ENCODE measurements around the gene NIFK.

Gene NIFK

DNA sequence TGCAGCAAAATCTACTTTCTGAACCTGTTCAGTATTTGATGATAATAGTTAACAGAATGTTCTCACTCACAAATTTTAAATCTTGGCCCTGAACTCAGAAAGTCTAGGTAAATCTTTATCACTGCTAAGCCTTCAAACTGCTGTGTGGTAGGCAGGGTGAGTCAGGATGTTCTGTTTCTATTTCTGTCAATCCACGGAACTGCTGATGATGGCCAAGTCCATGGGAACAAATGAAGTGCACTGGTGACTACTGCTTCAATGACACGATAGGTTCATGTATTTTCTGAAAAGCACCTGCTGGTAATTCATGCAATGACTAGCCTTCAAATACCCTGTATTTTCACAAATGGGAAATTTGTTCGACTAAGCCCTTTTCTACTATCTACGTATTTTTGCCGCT lies 14.2 kb downstream of the NIFK start:
- TF ChIP-seq, protein P1, sequence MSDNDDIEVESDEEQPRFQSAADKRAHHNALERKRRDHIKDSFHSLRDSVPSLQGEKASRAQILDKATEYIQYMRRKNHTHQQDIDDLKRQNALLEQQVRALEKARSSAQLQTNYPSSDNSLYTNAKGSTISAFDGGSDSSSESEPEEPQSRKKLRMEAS (IDR thresholded peaks at IDR 0.05): no peak
- TF ChIP-seq CEBPB (IDR thresholded peaks at IDR 0.05) (no peak), EGR1 (IDR thresholded peaks at IDR 0.05) (no peak), USF1 (IDR thresholded peaks at IDR 0.05) (no peak), NFIC (IDR thresholded peaks at IDR 0.05) (no peak), TAF1 (IDR thresholded peaks at IDR 0.05; ENCODE audit: low read depth) (no peak), YY1 (IDR thresholded peaks at IDR 0.05; ENCODE audit: low read depth) (no peak), ZBTB7A (IDR thresholded peaks at IDR 0.05; ENCODE audit: low read depth) (no peak)

DNA sequence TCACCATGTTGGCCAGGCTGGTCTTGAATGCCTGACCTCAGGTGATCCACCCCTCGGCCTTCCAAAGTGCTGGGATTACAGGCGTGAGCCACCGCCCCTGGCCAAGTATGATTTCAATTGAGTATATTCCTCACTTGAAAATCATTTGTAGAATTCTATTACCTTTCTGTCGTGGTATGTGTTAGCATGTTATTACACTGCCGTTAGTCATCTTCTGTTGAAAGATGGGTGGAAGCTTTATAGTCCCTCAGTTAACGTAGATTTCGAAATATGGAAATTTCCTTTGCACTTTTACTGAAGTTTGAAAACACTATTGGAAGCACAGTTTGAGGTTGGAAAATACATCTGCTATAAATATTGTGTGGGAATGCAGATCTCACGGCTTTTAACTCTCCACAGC lies 14.7 kb downstream of the NIFK start:
- no peak for TF ChIP-seq TEAD4 (IDR thresholded peaks at IDR 0.05)
- no peak for TF ChIP-seq TAF1 (IDR thresholded peaks at IDR 0.05; ENCODE audit: low read depth)
- no peak for TF ChIP-seq CREB1 (IDR thresholded peaks at IDR 0.05; ENCODE audit: low read depth)
- no peak for TF ChIP-seq YY1 (IDR thresholded peaks at IDR 0.05; ENCODE audit: low read depth)
- no peak for TF ChIP-seq FOXM1 (IDR thresholded peaks at IDR 0.05; ENCODE audit: borderline replicate concordance, low read depth)
- TF ChIP-seq EGR1 (IDR thresholded peaks at IDR 0.05): no peak
- no peak for TF ChIP-seq USF1 (IDR thresholded peaks at IDR 0.05)
- TF ChIP-seq ZBTB7A (IDR thresholded peaks at IDR 0.05; ENCODE audit: low read depth): no peak
- TF ChIP-seq CEBPB (IDR thresholded peaks at IDR 0.05): no peak
- no peak for TF ChIP-seq NFIC (IDR thresholded peaks at IDR 0.05)
- TF ChIP-seq, protein P1 (IDR thresholded peaks at IDR 0.05): no peak
- no peak for TF ChIP-seq REST (IDR thresholded peaks at IDR 0.05; ENCODE audit: low read depth)
- no peak for TF ChIP-seq EP300 (IDR thresholded peaks at IDR 0.05; ENCODE audit: borderline replicate concordance)
- TF ChIP-seq TCF12 (IDR thresholded peaks at IDR 0.05; ENCODE audit: low read depth): no peak
- no peak for TF ChIP-seq RAD21 (IDR thresholded peaks at IDR 0.05; ENCODE audit: low read depth)

DNA sequence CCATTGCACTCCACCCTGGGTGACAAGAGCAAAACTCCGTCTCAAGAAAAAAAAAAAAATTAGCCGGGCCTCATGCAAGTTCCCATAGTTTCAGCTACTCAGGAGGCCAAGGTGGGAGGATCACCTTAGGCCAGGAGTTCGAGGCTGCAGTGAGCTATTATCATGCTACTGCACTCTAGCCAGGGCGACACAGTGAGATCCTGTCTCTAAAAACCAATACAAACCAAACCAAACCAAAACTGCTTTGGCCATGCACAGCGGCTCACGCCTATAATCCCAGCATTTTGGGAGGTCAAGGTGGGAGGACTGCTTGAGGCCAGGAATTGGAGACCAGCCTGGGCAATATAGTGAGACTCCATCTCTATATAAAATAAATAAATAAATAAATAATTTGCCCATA lies 19.1 kb downstream of the NIFK start:
- no peak for TF ChIP-seq RAD21 (IDR thresholded peaks at IDR 0.05; ENCODE audit: low read depth)
- TF ChIP-seq, protein P1 (IDR thresholded peaks at IDR 0.05): no peak
- TF ChIP-seq CREB1 (IDR thresholded peaks at IDR 0.05; ENCODE audit: low read depth): no peak
- no peak for TF ChIP-seq USF1 (IDR thresholded peaks at IDR 0.05)
- TF ChIP-seq CEBPB (IDR thresholded peaks at IDR 0.05): no peak
- no peak for TF ChIP-seq EGR1 (IDR thresholded peaks at IDR 0.05)
- no peak for TF ChIP-seq FOXM1 (IDR thresholded peaks at IDR 0.05; ENCODE audit: borderline replicate concordance, low read depth)
- no peak for TF ChIP-seq TAF1 (IDR thresholded peaks at IDR 0.05; ENCODE audit: low read depth)
- TF ChIP-seq NFIC (IDR thresholded peaks at IDR 0.05): no peak
- no peak for TF ChIP-seq TCF12 (IDR thresholded peaks at IDR 0.05; ENCODE audit: low read depth)
- no peak for TF ChIP-seq REST (IDR thresholded peaks at IDR 0.05; ENCODE audit: low read depth)
- no peak for TF ChIP-seq YY1 (IDR thresholded peaks at IDR 0.05; ENCODE audit: low read depth)
- no peak for TF ChIP-seq TEAD4 (IDR thresholded peaks at IDR 0.05)
- no peak for TF ChIP-seq ZBTB7A (IDR thresholded peaks at IDR 0.05; ENCODE audit: low read depth)
- no peak for TF ChIP-seq EP300 (IDR thresholded peaks at IDR 0.05; ENCODE audit: borderline replicate concordance)

DNA sequence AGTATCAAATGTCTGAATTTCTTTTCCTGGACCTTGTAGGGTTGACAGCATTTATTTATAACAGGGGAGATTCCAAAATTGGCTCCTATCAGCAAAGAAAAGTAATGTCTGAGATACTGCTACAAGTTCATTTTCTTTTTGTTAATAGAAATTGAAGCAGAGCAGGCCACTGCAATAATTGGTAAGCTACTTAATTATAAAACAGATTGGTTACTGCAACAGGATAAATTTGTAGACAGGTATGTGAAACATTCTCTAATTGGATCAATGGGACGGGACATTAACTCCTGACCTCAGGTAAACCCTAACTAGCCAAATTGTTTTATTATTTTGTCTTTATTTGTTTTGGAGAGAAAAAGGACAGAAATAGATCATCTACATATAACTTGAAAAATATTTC lies 20.5 kb downstream of the NIFK start:
- no peak for TF ChIP-seq EGR1 (IDR thresholded peaks at IDR 0.05)
- TF ChIP-seq ZBTB7A (IDR thresholded peaks at IDR 0.05; ENCODE audit: low read depth): no peak
- TF ChIP-seq RAD21 (IDR thresholded peaks at IDR 0.05; ENCODE audit: low read depth): no peak
- TF ChIP-seq CREB1 (IDR thresholded peaks at IDR 0.05; ENCODE audit: low read depth): no peak
- no peak for TF ChIP-seq REST (IDR thresholded peaks at IDR 0.05; ENCODE audit: low read depth)
- TF ChIP-seq, protein P1 (IDR thresholded peaks at IDR 0.05): no peak

Measured in Ishikawa (cell line).